ENCODE results near the gene DNAJC1. TPM values are rescaled to one million over a fixed set of nuclear protein-coding genes. Genes with fewer than 3 reads are reported as not detected.

Gene DNAJC1
- total and polyA plus RNA-seq, 2 of the 8 experiments (the other 6 are each of a cell fraction or from before 2014, with no cell fraction given), result 6.8 to 14.8 TPM

DNA sequence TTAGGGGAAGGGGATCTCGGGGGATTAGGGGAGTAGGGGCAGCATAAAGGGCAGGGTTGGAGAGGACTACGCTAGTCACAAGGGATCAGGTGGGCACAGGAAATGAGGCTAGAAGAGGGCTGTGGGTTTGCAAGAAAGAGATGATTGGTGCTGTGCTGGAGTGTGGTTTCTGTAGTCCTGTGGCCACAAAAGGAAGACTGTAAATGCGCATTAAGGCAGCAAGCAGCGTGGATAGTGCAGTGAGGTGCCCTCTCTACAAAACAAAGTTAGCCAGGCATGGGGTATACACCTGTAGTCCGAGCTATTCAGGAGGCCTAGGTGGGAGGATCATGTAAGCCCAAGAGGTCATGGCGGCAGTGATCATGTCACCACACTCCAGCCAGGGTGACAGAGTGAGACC lies 257.4 kb downstream of the DNAJC1 start:
- Histone ChIP-seq H2BK5ac (ENCODE audit: low read depth, low read length) (no peak overlapping the region), H3K4ac (replicated peaks; ENCODE audit: insufficient read length, low read depth, low read length) (no peak overlapping the region), H4K20me1 (replicated peaks in 1 of 2; ENCODE audit: control insufficient read depth in 1 of 2, insufficient read depth in 2 of 2, low read length in 2 of 2) (no peaks in the 10 kb centered on the region), H3K9ac (replicated peaks in 1 of 4; ENCODE audit: extremely low read depth in 1 of 4, low read depth in 3 of 4, low read length in 3 of 4) (no peak overlapping the region), H4K8ac (ENCODE audit: extremely low read depth, insufficient read depth, low read length) (peak overlapping the region; percentile 61; the same call in 1 of the 2 replicates), H2BK120ac (replicated peaks; ENCODE audit: low read depth, low read length) (no peak overlapping the region), H3K9me3 (ENCODE audit: insufficient read depth in 2 of 2, low read depth in 1 of 2, low read length in 1 of 2) (no peaks in the 10 kb centered on the region), H3K4me3 (ENCODE audit: extremely low read depth in 1 of 4, insufficient read depth in 2 of 4, low read depth in 3 of 4, low read length in 4 of 4) (no peak overlapping the region), H3K36me3 (ENCODE audit: control insufficient read depth in 2 of 4, insufficient read depth in 4 of 4, low read length in 3 of 4) (peaks cover 0 to 39% (median 11%) of the 10 kb centered on the region in 4 experiments; a peak in 6 of 8 replicates), H4K5ac (ENCODE audit: insufficient read length, low read depth, low read length) (peak overlapping the region; percentile 16), H3K23ac (ENCODE audit: insufficient read length) (no peak overlapping the region), H2BK12ac (ENCODE audit: low read depth, low read length) (no peak overlapping the region), H3K14ac (ENCODE audit: insufficient read length) (no peak overlapping the region), H3K27ac (ENCODE audit: low read depth, low read length) (no peak overlapping the region), H3K79me2 (ENCODE audit: control insufficient read depth in 1 of 2, insufficient read depth in 2 of 2, low read length in 2 of 2) (no peaks in the 10 kb centered on the region), H3K4me2 (ENCODE audit: insufficient read depth in 1 of 2, low read depth in 2 of 2, low read length in 2 of 2) (0 out of 4 replicates have a peak overlapping the region, but pooled peaks of 1 of the 2 experiments have one; percentile 31), H3K56ac (replicated peaks; ENCODE audit: insufficient read length, low read depth, low read length) (no peak overlapping the region), H3K18ac (ENCODE audit: extremely low read depth, low read length) (no peak overlapping the region), H2AFZ (ENCODE audit: low read length) (no peak overlapping the region), H3K79me1 (ENCODE audit: low read depth, low read length) (no peaks in the 10 kb centered on the region; the same call in none of the 2 replicates), H3K27me3 (replicated peaks in 1 of 4; ENCODE audit: control insufficient read depth in 3 of 4, extremely low read depth in 1 of 4, insufficient read depth in 3 of 4, low read length in 3 of 4) (no peaks in the 10 kb centered on the region), H4K91ac (replicated peaks; ENCODE audit: insufficient read length, low read length) (no peak overlapping the region), H3K4me1 (replicated peaks in 1 of 4; ENCODE audit: control insufficient read depth in 3 of 4, insufficient read depth in 4 of 4, low read length in 3 of 4) (peaks cover 12 to 25% (median 18%) of the 10 kb centered on the region in 4 experiments), H2BK20ac (ENCODE audit: low read length) (no peak overlapping the region), H3K23me2 (ENCODE audit: low read depth, low read length) (peaks cover 2% of the 10 kb centered on the region; the same call in 1 of the 2 replicates), H2BK15ac (ENCODE audit: low read length) (no peak overlapping the region), H2AK5ac (ENCODE audit: low read depth, low read length) (no peak overlapping the region)
- ChIA-PET CTCF (ENCODE audit: partially characterized antibody) (interaction anchor here (0.7 to 3.6 kb wide), 3 partner anchors 14 to 866 kb away, joined by 3 to 16 read pairs (median 4); no protein-coding TSS in a partner anchor), POLR2A (ENCODE audit: partially characterized antibody) (interaction anchor here (0.7 to 3.0 kb wide), 4 partner anchors 10 to 1191 kb away, joined by 3 to 10 read pairs (median 3); no protein-coding TSS in a partner anchor)
- 84% methylated on average over 6 of the region's 6 CpGs; no CpG with 5 or more reads in 1 of the 2 experiments for WGBS, 2 experiments (ENCODE audit: extremely low coverage in 1 of 2, insufficient coverage in 1 of 2, insufficient read length in 1 of 2, insufficient replicate concordance in 2 of 2, low coverage in 1 of 2, low lambda C conversion rate in 2 of 2, missing lambda C conversion rate in 1 of 2)
- no peak for TF ChIP-seq GTF2F1 (IDR thresholded peaks at IDR 0.05; ENCODE audit: borderline replicate concordance, low read depth, low read length)
- peak; percentile 65 for TF ChIP-seq POLR2AphosphoS5 (IDR thresholded peaks at IDR 0.05; ENCODE audit: low read depth, low read length)
- no peak for TF ChIP-seq SIN3A (conservative IDR thresholded peaks at IDR 0.05 in 1 of 2, IDR thresholded peaks at IDR 0.05 in 1 of 2; ENCODE audit: low read depth in 1 of 2, low read length in 2 of 2)
- no peak for TF ChIP-seq TAF1 (IDR thresholded peaks at IDR 0.05; ENCODE audit: low read depth, low read length)
- no peak for TF ChIP-seq CBX8 (IDR thresholded peaks at IDR 0.05; ENCODE audit: borderline replicate concordance, low read depth, low read length)
- no peak for TF ChIP-seq SIX5 (IDR thresholded peaks at IDR 0.05; ENCODE audit: low read depth, low read length)
- no peak for TF ChIP-seq SIRT6 (IDR thresholded peaks at IDR 0.05; ENCODE audit: low read length)
- TF ChIP-seq SP4 (IDR thresholded peaks at IDR 0.05; ENCODE audit: low read length), result no peak
- no peak for FAIRE-seq
- DNase-seq (ENCODE audit: low read depth in 1 of 2, low spot score in 2 of 2), result no peak
